H9 (cell line): ENCODE data around the gene CCDC186. TPM values are rescaled to one million over a fixed set of nuclear protein-coding genes. Genes with fewer than 3 reads are reported as not detected.

Experiments used
- DNase-seq: peaks from one replicate; pipeline ENCODE4 v3.0.0-alpha.2; 2017
- H2AFZ ChIP-seq: one replicate; pipeline ENCODE4 v1.6.1; 2013; ENCODE audit warnings: mild to moderate bottlenecking, low read length, control low read depth, moderate library complexity
- H2AK5ac ChIP-seq: 2 replicates; pipeline ENCODE4 v1.6.1; 2013; ENCODE audit warnings: low read length, control low read depth, mixed read lengths; ENCODE audit not compliant: insufficient read length
- H2BK120ac ChIP-seq: one replicate; pipeline ENCODE4 v1.6.1; 2013; ENCODE audit warnings: low read depth, mild to moderate bottlenecking, low read length, control low read depth, inconsistent platforms; ENCODE audit not compliant: poor library complexity, severe bottlenecking
- H2BK12ac ChIP-seq: 2 replicates; pipeline ENCODE4 v1.6.1; 2013; ENCODE audit warnings: low read length, control low read depth, mixed read lengths, low read depth; ENCODE audit not compliant: insufficient read length
- H2BK15ac ChIP-seq: 2 replicates; pipeline ENCODE4 v1.6.1; 2013; ENCODE audit warnings: low read depth, low read length, control low read depth
- H2BK20ac ChIP-seq: one replicate; pipeline ENCODE4 v1.6.1; 2013; ENCODE audit warnings: low read depth, mild to moderate bottlenecking, low read length, control low read depth, inconsistent platforms; ENCODE audit not compliant: poor library complexity, severe bottlenecking
- H2BK5ac ChIP-seq: 2 replicates; pipeline ENCODE4 v1.6.1; 2013; ENCODE audit warnings: low read length, control low read depth, mixed read lengths; ENCODE audit not compliant: insufficient read length
- H3K14ac ChIP-seq: 2 replicates; pipeline ENCODE4 v1.6.1; 2013; ENCODE audit warnings: low read length, control low read depth; ENCODE audit not compliant: insufficient read depth
- H3K18ac ChIP-seq: 2 replicates; pipeline ENCODE4 v1.6.1; 2013; ENCODE audit warnings: low read depth, mild to moderate bottlenecking, mixed read lengths, low read length, control low read depth; ENCODE audit not compliant: insufficient read length
- H3K23ac ChIP-seq: 2 replicates; pipeline ENCODE4 v1.6.1; 2013; ENCODE audit warnings: low read length, control low read depth, mixed read lengths, low read depth; ENCODE audit not compliant: insufficient read length
- H3K23me2 ChIP-seq: 2 replicates; pipeline ENCODE4 v1.6.1; 2013; ENCODE audit warnings: low read depth, mild to moderate bottlenecking, mixed read lengths, low read length, control low read depth; ENCODE audit not compliant: insufficient read length, poor library complexity, severe bottlenecking
- H3K27ac ChIP-seq: 2 replicates; pipeline ENCODE4 v1.5.1; 2013; ENCODE audit warnings: low read length, control low read depth, mixed read lengths, low read depth; ENCODE audit not compliant: insufficient read length
- H3K27me3 ChIP-seq: 2 replicates; pipeline ENCODE4 v1.6.1; 2013; ENCODE audit warnings: low read length, control low read depth, inconsistent platforms; ENCODE audit not compliant: insufficient read depth
- H3K4ac ChIP-seq: 2 replicates; pipeline ENCODE4 v1.6.1; 2013; ENCODE audit warnings: low read depth, mild to moderate bottlenecking, control low read depth, inconsistent platforms, low read length, moderate library complexity
- H3K4me1 ChIP-seq: 2 replicates; pipeline ENCODE4 v1.6.1; 2013; ENCODE audit warnings: low read length, control low read depth, inconsistent platforms; ENCODE audit not compliant: insufficient read depth
- H3K4me2 ChIP-seq: 2 replicates; pipeline ENCODE4 v1.6.1; 2013; ENCODE audit warnings: low read length, control low read depth, mixed read lengths; ENCODE audit not compliant: insufficient read length, insufficient read depth
- H3K56ac ChIP-seq: 2 replicates; pipeline ENCODE4 v1.6.1; 2013; ENCODE audit warnings: low read depth, mild to moderate bottlenecking, mixed read lengths, low read length, control low read depth; ENCODE audit not compliant: insufficient read length
- H3K79me1 ChIP-seq: 2 replicates; pipeline ENCODE4 v1.6.1; 2013; ENCODE audit warnings: low read depth, mild to moderate bottlenecking, moderate library complexity, low read length, control low read depth, inconsistent platforms; ENCODE audit not compliant: insufficient read depth, poor library complexity, severe bottlenecking
- H3K79me2 ChIP-seq: 2 replicates; pipeline ENCODE4 v1.6.1; 2013; ENCODE audit warnings: low read length, control low read depth, inconsistent platforms; ENCODE audit not compliant: insufficient read depth
- H3K9ac ChIP-seq: 2 replicates; pipeline ENCODE4 v1.6.1; 2013; ENCODE audit warnings: low read length, control low read depth, mixed read lengths; ENCODE audit not compliant: insufficient read length; ENCODE audit errors: extremely low read depth
- H3K9me3 ChIP-seq: one replicate; pipeline ENCODE4 v1.6.1; 2013; ENCODE audit warnings: low read depth, low read length, inconsistent platforms; ENCODE audit not compliant: control insufficient read depth
- H3T11ph ChIP-seq: one replicate; pipeline ENCODE4 v1.6.1; 2013; ENCODE audit warnings: mild to moderate bottlenecking, low read length, control low read depth, inconsistent platforms
- H4K20me1 ChIP-seq: one replicate; pipeline ENCODE4 v1.6.1; 2013; ENCODE audit not compliant: control insufficient read depth, insufficient read length, insufficient read depth
- H4K5ac ChIP-seq: 2 replicates; pipeline ENCODE4 v1.6.1; 2013; ENCODE audit warnings: low read depth, mild to moderate bottlenecking, mixed read lengths, low read length, control low read depth; ENCODE audit not compliant: insufficient read length
- H4K8ac ChIP-seq: replicated peaks from 2 replicates; pipeline ENCODE4 v1.6.1; 2013; ENCODE audit warnings: low read length, control low read depth, mixed read lengths, low read depth; ENCODE audit not compliant: insufficient read length
- H4K91ac ChIP-seq: 2 replicates; pipeline ENCODE4 v1.6.1; 2013; ENCODE audit warnings: low read depth, mild to moderate bottlenecking, moderate library complexity, mixed read lengths, low read length, control low read depth; ENCODE audit not compliant: insufficient read length
- H3K27ac Mint-ChIP-seq, 3 experiments: 2 replicates in 2 of 3; 3 replicates in 1 of 3; pipeline ENCODE4 v1.8.0; 2020 to 2021; ENCODE audit warnings: mixed read lengths in 3 of 3, mild to moderate bottlenecking in 1 of 3, moderate library complexity in 1 of 3
- H3K27me3 Mint-ChIP-seq: 2 replicates; pipeline ENCODE4 v1.8.0; 2021; ENCODE audit warnings: low read depth, mild to moderate bottlenecking, moderate library complexity, mixed read lengths
- H3K36me3 Mint-ChIP-seq, 3 experiments: 2 replicates in 2 of 3; 3 replicates in 1 of 3; pipeline ENCODE4 v1.8.0; 2020 to 2021; ENCODE audit warnings: low read depth in 3 of 3, mixed read lengths in 3 of 3; ENCODE audit not compliant: insufficient read depth in 1 of 3
- H3K4me1 Mint-ChIP-seq, 2 experiments: 2 replicates each; pipeline ENCODE4 v1.8.0; 2020; ENCODE audit warnings: mixed read lengths in 2 of 2
- H3K4me3 Mint-ChIP-seq, 2 experiments: 2 replicates in 1 of 2; 3 replicates in 1 of 2; pipeline ENCODE4 v1.8.0; 2020 to 2021; ENCODE audit warnings: mild to moderate bottlenecking in 2 of 2, mixed read lengths in 2 of 2, moderate library complexity in 1 of 2
- H3K9me3 Mint-ChIP-seq, 2 experiments: 2 replicates in 1 of 2; 3 replicates in 1 of 2; pipeline ENCODE4 v1.8.0; 2020; ENCODE audit warnings: mild to moderate bottlenecking in 2 of 2, mixed read lengths in 2 of 2, moderate library complexity in 1 of 2
- WGBS: extraction: QIAGEN DNeasy Blood & Tissue Kit; methylation state at CpG from one replicate; pipeline ENCODE4 v1.1.7; 2013; ENCODE audit warnings: missing lambda C conversion rate, low lambda C conversion rate, mixed read lengths; ENCODE audit not compliant: insufficient read length; ENCODE audit errors: extremely low coverage; 5-methylcytosine and 5-hydroxymethylcytosine counted together
- total RNA-seq: library from RNA; stranded (reverse); gene quantifications from 2 replicates; pipeline ENCODE4 v1.2.1, GENCODE V29; 2021
- TF ChIP-seq, protein P1 (sequence below): fragments of 200-600 bp; sonication (generic); conservative IDR thresholded peaks from 3 replicates; pipeline ENCODE4 v1.8.0; 2021; ENCODE audit warnings: antibody characterized with exemption, mild to moderate bottlenecking

CCDC186 gene
- total RNA-seq, 1 experiment from 2014 or later: 16.7 TPM

DNA sequence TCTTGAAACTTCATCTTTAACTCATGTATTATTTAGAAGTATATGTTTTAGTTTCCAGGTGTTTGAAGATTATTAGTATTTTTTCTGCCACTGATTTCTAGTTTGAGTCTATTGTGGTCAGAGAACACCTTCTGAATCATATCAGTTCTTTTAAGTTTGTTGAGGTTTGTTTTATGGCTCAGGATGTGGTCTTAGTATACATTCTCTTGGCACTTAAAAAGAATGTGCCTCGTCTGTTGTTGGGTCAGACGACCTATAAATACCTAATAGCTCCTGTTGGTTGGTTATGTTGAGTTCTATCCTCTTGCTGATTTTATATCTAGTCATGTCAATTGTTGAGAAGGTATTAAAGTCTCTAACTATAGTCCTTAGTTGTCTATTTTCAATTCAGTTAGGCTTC lies 21.1 kb upstream of the CCDC186 start:
- H3T11ph ChIP-seq: no peak overlapping the region
- Mint-ChIP-seq H3K36me3 (no peaks in the 10 kb centered on the region), H3K4me3 (no peak overlapping the region), H3K4me1 (no peaks in the 10 kb centered on the region), H3K27ac (no peak overlapping the region), H3K9me3 (no peaks in the 10 kb centered on the region), H3K27me3 (no peaks in the 10 kb centered on the region)
- H2BK20ac ChIP-seq: no peak overlapping the region
- no peak overlapping the region for H3K56ac ChIP-seq
- no peak overlapping the region for H3K23ac ChIP-seq
- no peak overlapping the region for H2BK15ac ChIP-seq
- no peaks in the 10 kb centered on the region for H3K4me1 ChIP-seq
- no peak overlapping the region for H2BK5ac ChIP-seq
- no peaks in the 10 kb centered on the region for H3K9me3 ChIP-seq
- H2BK120ac ChIP-seq: no peak overlapping the region
- no peak overlapping the region for H3K27ac ChIP-seq
- DNase-seq: no peak
- H3K9ac ChIP-seq: no peak overlapping the region
- no peak overlapping the region for H2AFZ ChIP-seq
- H4K8ac ChIP-seq: no peak overlapping the region
- no peak overlapping the region for H2BK12ac ChIP-seq
- TF ChIP-seq, protein P1, sequence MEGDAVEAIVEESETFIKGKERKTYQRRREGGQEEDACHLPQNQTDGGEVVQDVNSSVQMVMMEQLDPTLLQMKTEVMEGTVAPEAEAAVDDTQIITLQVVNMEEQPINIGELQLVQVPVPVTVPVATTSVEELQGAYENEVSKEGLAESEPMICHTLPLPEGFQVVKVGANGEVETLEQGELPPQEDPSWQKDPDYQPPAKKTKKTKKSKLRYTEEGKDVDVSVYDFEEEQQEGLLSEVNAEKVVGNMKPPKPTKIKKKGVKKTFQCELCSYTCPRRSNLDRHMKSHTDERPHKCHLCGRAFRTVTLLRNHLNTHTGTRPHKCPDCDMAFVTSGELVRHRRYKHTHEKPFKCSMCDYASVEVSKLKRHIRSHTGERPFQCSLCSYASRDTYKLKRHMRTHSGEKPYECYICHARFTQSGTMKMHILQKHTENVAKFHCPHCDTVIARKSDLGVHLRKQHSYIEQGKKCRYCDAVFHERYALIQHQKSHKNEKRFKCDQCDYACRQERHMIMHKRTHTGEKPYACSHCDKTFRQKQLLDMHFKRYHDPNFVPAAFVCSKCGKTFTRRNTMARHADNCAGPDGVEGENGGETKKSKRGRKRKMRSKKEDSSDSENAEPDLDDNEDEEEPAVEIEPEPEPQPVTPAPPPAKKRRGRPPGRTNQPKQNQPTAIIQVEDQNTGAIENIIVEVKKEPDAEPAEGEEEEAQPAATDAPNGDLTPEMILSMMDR: no peak
- H3K27me3 ChIP-seq: no peaks in the 10 kb centered on the region
- H2AK5ac ChIP-seq: no peak overlapping the region
- H4K20me1 ChIP-seq: no peaks in the 10 kb centered on the region
- H3K4ac ChIP-seq: no peak overlapping the region
- no peak overlapping the region for H3K14ac ChIP-seq
- no peaks in the 10 kb centered on the region for H3K79me2 ChIP-seq
- no CpG with 5 or more reads among the region's 2 CpGs for WGBS
- no peak overlapping the region for H3K4me2 ChIP-seq
- no peaks in the 10 kb centered on the region for H3K23me2 ChIP-seq
- H3K18ac ChIP-seq: no peak overlapping the region
- H3K79me1 ChIP-seq: no peaks in the 10 kb centered on the region
- H4K91ac ChIP-seq: no peak overlapping the region
- H4K5ac ChIP-seq: no peak overlapping the region
